Common myeloid progenitor, CD34-positive (primary cell): ENCODE results near the gene KRTAP10-11.
"Not testable (repeated sequence)": the region's sequence is repeated elsewhere in the genome, so short reads cannot be mapped to it uniquely, and the experiment has no call there.

Experiments
- CTCF ChIA-PET: fragments of 350-600 bp; sonication (Branson Sonifier 250); formaldehyde crosslinking; loops from one replicate; lab custom pipeline; 2021; ENCODE audit warnings: antibody characterized with exemption; lab: Charles Lee
- POLR2A ChIA-PET: fragments of 350-600 bp; sonication (Branson Sonifier 250); formaldehyde crosslinking; loops from one replicate; lab custom pipeline; 2021; ENCODE audit warnings: antibody characterized with exemption; lab: Charles Lee
- DNase-seq, 3 donors: peaks; one replicate each; pipeline versions ENCODE4 v3.0.0 to v3.0.0-alpha.2; 2013
- H3K27ac ChIP-seq, 2 experiments: 1 replicate in 1 of 2; 2 replicates in 1 of 2; pipeline ENCODE4 v1.7.0; 2013; ENCODE audit warnings: inconsistent platforms in 2 of 2, low read length in 2 of 2, mild to moderate bottlenecking in 2 of 2, low read depth in 1 of 2, moderate library complexity in 1 of 2; ENCODE audit not compliant: severe bottlenecking in 2 of 2, insufficient read depth in 1 of 2, poor library complexity in 1 of 2
- H3K27me3 ChIP-seq, 5 experiments: replicated peaks in 2 of 5; 1 replicate in 3 of 5; 2 replicates in 2 of 5; pipeline versions ENCODE4 v1.6.1 to v1.7.0; 2013; ENCODE audit warnings: low read length in 4 of 5, mild to moderate bottlenecking in 2 of 5, moderate library complexity in 2 of 5, inconsistent platforms in 1 of 5; ENCODE audit not compliant: insufficient read depth in 5 of 5, control insufficient read depth in 4 of 5
- H3K36me3 ChIP-seq, 4 experiments: 1 replicate in 2 of 4; 2 replicates in 2 of 4; pipeline versions ENCODE4 v1.6.1 to v1.7.0; 2013; ENCODE audit warnings: low read length in 3 of 4, control low read depth in 1 of 4, mild to moderate bottlenecking in 1 of 4; ENCODE audit not compliant: control insufficient read depth in 4 of 4, insufficient read depth in 4 of 4
- H3K4me1 ChIP-seq, 4 experiments: 1 replicate in 3 of 4; 2 replicates in 1 of 4; pipeline versions ENCODE4 v1.6.1 to v1.7.1; 2013; ENCODE audit warnings: low read length in 3 of 4, mild to moderate bottlenecking in 3 of 4, control low read depth in 1 of 4, inconsistent platforms in 1 of 4, moderate library complexity in 1 of 4; ENCODE audit not compliant: control insufficient read depth in 4 of 4, insufficient read depth in 4 of 4; ENCODE audit errors: control extremely low read depth in 1 of 4
- H3K4me3 ChIP-seq, 7 experiments: 1 replicate in 4 of 7; 2 replicates in 3 of 7; pipeline versions ENCODE4 v1.5.1 to v1.7.0; 2013; ENCODE audit warnings: mild to moderate bottlenecking in 7 of 7, low read length in 6 of 7, moderate library complexity in 6 of 7, inconsistent platforms in 2 of 7, low read depth in 2 of 7, control low read depth in 1 of 7; ENCODE audit not compliant: insufficient read depth in 4 of 7, control insufficient read depth in 1 of 7; ENCODE audit errors: extremely low read depth in 1 of 7
- H3K9me3 ChIP-seq, 5 experiments: 1 replicate in 4 of 5; 2 replicates in 1 of 5; pipeline versions ENCODE4 v1.6.1 to v1.7.1; 2013; ENCODE audit warnings: low read length in 4 of 5, mild to moderate bottlenecking in 2 of 5, inconsistent platforms in 1 of 5, low read depth in 1 of 5, moderate library complexity in 1 of 5; ENCODE audit not compliant: control insufficient read depth in 4 of 5, insufficient read depth in 2 of 5; ENCODE audit errors: control extremely low read depth in 1 of 5
- WGBS: methylation state at CpG from one replicate; pipeline ENCODE4 v1.1.5; 2013; ENCODE audit not compliant: insufficient coverage; 5-methylcytosine and 5-hydroxymethylcytosine counted together

Gene KRTAP10-11

DNA sequence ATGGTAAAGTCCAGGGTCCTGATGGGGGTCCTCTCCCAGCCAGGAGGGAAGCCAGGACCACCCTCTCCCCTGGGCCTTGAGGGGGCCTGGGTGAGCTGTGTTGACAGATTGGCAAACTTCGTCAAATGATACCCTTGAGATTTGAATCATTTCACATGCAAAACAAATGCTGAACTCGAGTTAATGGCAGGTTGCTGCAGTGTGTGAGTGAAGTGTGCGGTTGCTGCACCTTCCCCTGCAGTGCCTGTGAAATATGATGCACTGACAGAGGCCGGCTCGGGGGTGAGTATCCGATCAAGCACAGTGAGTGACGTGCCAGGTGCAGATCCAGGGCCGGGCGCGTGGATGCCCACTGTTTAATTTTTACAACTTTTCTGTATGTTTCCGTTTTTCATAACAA lies 41.5 kb downstream of the KRTAP10-11 start:
- CTCF ChIA-PET, result no interaction called here
- POLR2A ChIA-PET, result no interaction called here
- no peaks in the 10 kb centered on the region for H3K36me3 ChIP-seq
- WGBS, result 91% methylated on average over 8 of the region's 11 CpGs
- peaks cover 0 to 6% (median under 1%) of the 10 kb centered on the region in 5 experiments for H3K9me3 ChIP-seq
- no peak overlapping the region for H3K27ac ChIP-seq
- H3K4me1 ChIP-seq, result peaks cover 0 to 16% (median 10%) of the 10 kb centered on the region in 4 experiments
- H3K27me3 ChIP-seq, result peaks cover 0 to 12% (median 4%) of the 10 kb centered on the region in 5 experiments
- no peak for DNase-seq
- H3K4me3 ChIP-seq, result no peak overlapping the region

DNA sequence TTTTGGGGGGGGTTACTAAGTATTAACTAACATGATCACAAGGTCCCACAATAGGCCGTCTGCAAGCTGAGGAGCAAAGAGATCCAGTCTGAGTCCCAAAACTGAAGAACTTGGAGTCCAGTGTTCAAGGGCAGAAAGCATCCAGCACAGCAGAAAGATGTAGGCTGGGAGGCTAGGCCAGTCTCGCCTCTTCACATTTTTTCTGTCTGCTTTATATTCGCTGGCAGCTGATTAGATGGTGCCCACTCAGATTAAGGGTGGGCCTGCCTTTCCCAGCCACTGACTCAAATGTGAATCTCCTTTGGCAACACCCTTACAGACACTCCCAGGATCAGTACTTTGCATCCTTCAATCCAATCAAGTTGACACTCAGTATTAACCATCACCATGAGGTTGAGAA lies 43.5 kb downstream of the KRTAP10-11 start:
- POLR2A ChIA-PET, H3K36me3 ChIP-seq, H3K4me3 ChIP-seq, DNase-seq, CTCF ChIA-PET, H3K27ac ChIP-seq: not testable (repeated sequence)
- H3K27me3 ChIP-seq, result peaks cover 4 to 19% (median 5%) of the 10 kb centered on the region in 5 experiments
- 100% methylated on average over 2 of the region's 3 CpGs for WGBS
- peaks cover 0 to 16% (median 10%) of the 10 kb centered on the region in 4 experiments for H3K4me1 ChIP-seq
- H3K9me3 ChIP-seq, result peaks cover 0 to 18% (median 8%) of the 10 kb centered on the region in 5 experiments

DNA sequence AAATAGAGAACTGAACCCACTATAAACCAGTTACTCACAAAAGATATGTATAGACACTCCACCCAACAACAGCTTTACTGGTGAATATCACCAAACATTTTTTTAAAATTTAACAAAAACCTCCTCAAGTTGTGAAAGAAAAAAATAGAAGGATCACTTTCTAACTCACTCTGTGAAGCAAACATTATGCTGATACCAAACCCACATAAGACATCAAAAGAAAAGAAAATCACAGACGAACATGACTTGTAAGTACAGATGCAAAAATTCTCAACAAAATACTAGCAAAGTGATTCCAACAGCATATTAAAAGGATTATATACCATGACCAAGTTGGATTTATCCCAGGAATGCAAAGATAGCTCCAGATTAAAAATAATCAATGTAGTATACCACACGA lies 45.5 kb downstream of the KRTAP10-11 start:
- POLR2A ChIA-PET, result interaction anchor here (0.7 kb wide), 1 partner anchor 19 kb away, joined by 4 read pairs; no protein-coding TSS in a partner anchor
- Histone ChIP-seq H3K36me3 (no peaks in the 10 kb centered on the region), H3K4me3 (no peak overlapping the region), H3K27me3 (peaks cover 4 to 38% (median 8%) of the 10 kb centered on the region in 5 experiments), H3K9me3 (peaks cover 0 to 18% (median 8%) of the 10 kb centered on the region in 5 experiments), H3K4me1 (peaks cover 0 to 6% (median 3%) of the 10 kb centered on the region in 4 experiments), H3K27ac (no peak overlapping the region)
- 100% methylated on average over 1 of the region's 2 CpGs for WGBS
- CTCF ChIA-PET, result no interaction called here
- DNase-seq, result no peak

DNA sequence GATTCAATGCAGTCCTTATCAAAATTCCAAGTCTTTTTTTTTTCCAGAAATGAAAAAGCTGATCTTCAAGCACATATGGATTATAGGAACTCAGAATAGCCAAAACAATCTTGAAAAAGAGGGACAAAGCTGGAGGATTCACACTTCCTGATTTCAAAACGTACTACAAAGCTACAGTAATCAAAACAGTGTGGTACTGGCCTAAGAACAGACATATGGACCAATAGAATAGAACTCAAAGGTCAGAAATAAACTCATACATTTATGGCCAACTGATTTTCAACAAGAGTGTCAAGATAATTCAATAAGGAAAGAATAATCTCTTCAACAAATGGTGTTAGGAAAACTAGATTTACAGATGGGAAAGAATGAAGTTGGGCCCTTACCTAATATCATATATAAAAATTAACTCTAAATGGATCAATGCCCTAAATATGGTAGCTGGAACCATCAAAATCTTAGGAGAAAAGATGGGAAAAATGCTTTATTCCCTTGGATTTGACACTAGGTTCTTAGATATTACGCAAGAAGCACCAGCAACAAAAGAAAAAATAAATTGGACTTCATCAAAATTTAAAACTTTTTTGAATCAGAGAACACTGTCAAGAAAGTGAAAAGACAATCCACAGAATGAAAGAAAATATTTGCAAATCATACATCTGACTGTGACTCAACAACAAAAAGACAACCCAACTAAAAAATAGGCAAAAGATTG lies 46.7 kb downstream of the KRTAP10-11 start:
- Histone ChIP-seq H3K27ac (no peak overlapping the region), H3K36me3 (no peaks in the 10 kb centered on the region), H3K4me3 (no peak overlapping the region), H3K9me3 (peaks cover 0 to 18% (median 8%) of the 10 kb centered on the region in 5 experiments), H3K27me3 (peaks cover 2 to 49% (median 8%) of the 10 kb centered on the region in 5 experiments), H3K4me1 (no peaks in the 10 kb centered on the region)
- no peak for DNase-seq
- ChIA-PET POLR2A (no interaction called here), CTCF (no interaction called here)
- no CpG with 5 or more reads among the region's 2 CpGs for WGBS

DNA sequence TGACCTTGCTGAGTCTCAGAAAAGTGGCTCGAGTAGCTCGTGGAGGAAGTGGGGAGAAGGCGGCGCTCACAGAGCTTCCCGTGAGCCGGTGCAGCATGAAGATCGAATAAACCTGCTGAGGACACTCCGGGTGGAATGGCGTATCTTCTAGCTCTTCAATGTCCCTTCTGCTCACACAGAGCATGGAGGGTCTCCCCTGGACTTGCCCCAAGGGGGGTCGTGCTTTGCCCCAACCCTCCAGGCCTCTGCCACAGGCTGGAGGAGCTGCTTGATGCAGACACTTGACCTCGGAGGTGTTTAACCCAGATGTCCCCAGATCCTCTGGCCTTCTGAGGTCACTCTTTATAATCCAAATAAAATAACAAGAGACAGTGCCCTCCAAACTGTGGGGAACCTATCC lies 48.6 kb downstream of the KRTAP10-11 start:
- H3K9me3 ChIP-seq, result peaks cover 0 to 18% (median 8%) of the 10 kb centered on the region in 5 experiments
- H3K4me1 ChIP-seq, result no peaks in the 10 kb centered on the region
- 67% methylated on average over 11 of the region's 11 CpGs for WGBS
- peaks cover 4 to 66% (median 15%) of the 10 kb centered on the region in 5 experiments for H3K27me3 ChIP-seq
- no peak for DNase-seq
- CTCF ChIA-PET, result no interaction called here
- H3K27ac ChIP-seq, result no peak overlapping the region
- no peaks in the 10 kb centered on the region for H3K36me3 ChIP-seq
- POLR2A ChIA-PET, result no interaction called here
- no peak overlapping the region for H3K4me3 ChIP-seq

DNA sequence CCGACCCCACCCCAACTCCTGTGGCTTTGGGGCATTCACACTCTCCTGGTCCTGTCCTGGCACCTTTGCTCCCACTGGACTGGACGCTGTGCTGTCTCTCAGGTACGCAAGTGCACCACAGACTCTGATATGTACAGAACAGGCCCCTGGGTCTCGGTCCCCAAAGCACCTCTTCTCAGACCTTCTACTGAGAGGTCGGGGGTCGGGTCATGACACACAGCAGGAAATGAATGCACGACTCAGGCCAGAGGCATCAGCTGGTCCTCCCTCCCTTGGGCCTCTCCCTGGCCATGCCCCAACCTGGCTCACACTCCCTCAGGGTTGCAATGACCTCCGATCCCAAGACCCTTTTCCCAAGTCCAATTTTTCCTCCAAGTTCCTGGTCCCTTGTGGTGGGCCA lies 49.0 kb downstream of the KRTAP10-11 start:
- no peak overlapping the region for H3K4me3 ChIP-seq
- POLR2A ChIA-PET, result no interaction called here
- peaks cover 0 to 18% (median 8%) of the 10 kb centered on the region in 5 experiments for H3K9me3 ChIP-seq
- no peak overlapping the region for H3K27ac ChIP-seq
- whole genome bisulfite sequencing, result 86% methylated on average over 6 of the region's 8 CpGs
- H3K4me1 ChIP-seq, result no peaks in the 10 kb centered on the region
- DNase-seq, result no peak
- peaks cover 5 to 68% (median 16%) of the 10 kb centered on the region in 5 experiments for H3K27me3 ChIP-seq
- H3K36me3 ChIP-seq, result no peaks in the 10 kb centered on the region
- CTCF ChIA-PET, result no interaction called here

DNA sequence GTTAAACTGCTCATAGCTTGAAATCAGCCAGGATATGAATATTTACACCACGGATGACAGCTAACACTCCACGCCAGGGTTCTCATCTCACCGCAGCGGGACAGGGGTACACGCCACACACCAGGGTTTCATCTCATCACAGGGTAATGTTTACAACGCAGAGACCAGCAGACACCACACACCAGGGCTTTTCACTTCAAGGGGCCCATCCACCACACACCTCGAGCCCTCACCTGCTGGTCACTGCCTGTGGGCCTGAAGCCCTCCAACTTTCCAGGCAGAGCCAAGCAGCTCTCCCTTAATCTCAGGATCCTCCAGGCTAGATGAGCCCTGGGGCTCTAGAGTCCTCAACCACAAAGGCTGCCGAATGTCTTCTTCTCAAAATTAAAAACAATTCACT lies 49.4 kb downstream of the KRTAP10-11 start:
- H3K4me3 ChIP-seq, result no peak overlapping the region
- WGBS, result 95% methylated on average over 7 of the region's 8 CpGs
- DNase-seq, result no peak
- H3K27me3 ChIP-seq, result peaks cover 4 to 68% (median 19%) of the 10 kb centered on the region in 5 experiments
- CTCF ChIA-PET, result no interaction called here
- H3K9me3 ChIP-seq, result peaks cover 0 to 18% (median 8%) of the 10 kb centered on the region in 5 experiments
- no peaks in the 10 kb centered on the region for H3K36me3 ChIP-seq
- POLR2A ChIA-PET, result no interaction called here
- H3K4me1 ChIP-seq, result no peaks in the 10 kb centered on the region
- no peak overlapping the region for H3K27ac ChIP-seq
